MCF 10A (cell line): ENCODE results near the gene NPM3. TPM values are rescaled to one million over a fixed set of nuclear protein-coding genes. Genes with fewer than 3 reads are reported as not detected.
"Not testable (repeated sequence)": the region's sequence is repeated elsewhere in the genome, so short reads cannot be mapped to it uniquely, and the experiment has no call there.

Source experiments
- BruUV-seq: library from RNA; stranded (reverse); fragments of 400-500 nt; replicated peaks from 2 replicates; lab custom pipeline; 2021; lab: Mats Ljungman, UMichigan
- CTCF ChIA-PET: fragments of 300-600 bp; sonication (Branson Sonifier 250); formaldehyde crosslinking; extraction: SDS; loops from one replicate; lab custom pipeline; 2021; ENCODE audit warnings: antibody characterized with exemption, inconsistent platforms; lab: Yijun Ruan, JAX
- POLR2A ChIA-PET: fragments of 300-600, 350-650 bp; sonication (Branson Sonifier 250); formaldehyde crosslinking; extraction: SDS; loops from one replicate; lab custom pipeline; 2020; ENCODE audit warnings: antibody characterized with exemption, inconsistent platforms; lab: Yijun Ruan, JAX
- DNase-seq: peaks from one replicate; pipeline ENCODE4 v3.0.0-alpha.2; 2018; ENCODE audit not compliant: unreplicated experiment
- H3K27ac Mint-ChIP-seq: one replicate; pipeline ENCODE4 v1.8.0; 2022; ENCODE audit warnings: mild to moderate bottlenecking, low read depth, mixed read lengths; ENCODE audit not compliant: unreplicated experiment
- H3K27me3 Mint-ChIP-seq: one replicate; pipeline ENCODE4 v1.8.0; 2022; ENCODE audit warnings: mixed read lengths; ENCODE audit not compliant: insufficient read depth, unreplicated experiment
- H3K36me3 Mint-ChIP-seq: one replicate; pipeline ENCODE4 v1.8.0; 2022; ENCODE audit warnings: mild to moderate bottlenecking, moderate library complexity, mixed read lengths; ENCODE audit not compliant: insufficient read depth, unreplicated experiment
- H3K4me1 Mint-ChIP-seq: one replicate; pipeline ENCODE4 v1.8.0; 2022; ENCODE audit warnings: mixed read lengths; ENCODE audit not compliant: insufficient read depth, unreplicated experiment
- H3K4me3 Mint-ChIP-seq: one replicate; pipeline ENCODE4 v1.8.0; 2022; ENCODE audit warnings: mild to moderate bottlenecking, moderate library complexity, mixed read lengths; ENCODE audit not compliant: unreplicated experiment
- H3K9me3 Mint-ChIP-seq: one replicate; pipeline ENCODE4 v1.8.0; 2022; ENCODE audit warnings: mixed read lengths; ENCODE audit not compliant: unreplicated experiment
- intact Hi-C: fragments of 100-400 bp; cut with micrococcal nuclease; formaldehyde crosslinking; loops from 2 replicates; pipeline ENCODE4 v1.14.1; 2022
- total RNA-seq: library from RNA; stranded (reverse); gene quantifications from 2 replicates; pipeline ENCODE4 v1.2.3, GENCODE V29; 2022
- TF ChIP-seq, protein P1 (sequence below): fragments of 200-600 bp; IDR thresholded peaks from one replicate; pipeline ENCODE4 v1.8.0; 2022; ENCODE audit warnings: antibody characterized with exemption, mild to moderate bottlenecking; ENCODE audit not compliant: unreplicated experiment

The NPM3 gene
- total RNA-seq, 1 experiment from 2014 or later: 163 TPM

DNA sequence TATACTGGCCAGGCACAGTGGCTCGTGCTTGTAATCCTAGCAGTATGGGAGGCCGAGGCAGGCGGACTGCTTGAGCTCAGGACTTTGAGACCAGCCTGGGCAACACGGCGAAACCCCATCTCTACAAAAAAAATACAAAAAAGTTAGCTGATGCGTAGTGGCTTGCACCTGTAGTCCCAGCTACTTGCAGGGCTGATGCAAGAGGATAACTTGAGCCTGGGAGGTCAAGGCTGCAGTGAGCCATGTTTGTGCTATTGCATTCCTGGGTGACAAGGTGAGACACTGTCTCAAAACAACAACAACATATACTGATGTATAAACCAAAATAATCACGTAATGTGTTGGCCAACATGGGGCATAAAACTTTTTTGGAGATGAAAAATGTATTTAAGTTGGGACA lies 6.4 kb upstream of the NPM3 start:
- TF ChIP-seq, protein P1, sequence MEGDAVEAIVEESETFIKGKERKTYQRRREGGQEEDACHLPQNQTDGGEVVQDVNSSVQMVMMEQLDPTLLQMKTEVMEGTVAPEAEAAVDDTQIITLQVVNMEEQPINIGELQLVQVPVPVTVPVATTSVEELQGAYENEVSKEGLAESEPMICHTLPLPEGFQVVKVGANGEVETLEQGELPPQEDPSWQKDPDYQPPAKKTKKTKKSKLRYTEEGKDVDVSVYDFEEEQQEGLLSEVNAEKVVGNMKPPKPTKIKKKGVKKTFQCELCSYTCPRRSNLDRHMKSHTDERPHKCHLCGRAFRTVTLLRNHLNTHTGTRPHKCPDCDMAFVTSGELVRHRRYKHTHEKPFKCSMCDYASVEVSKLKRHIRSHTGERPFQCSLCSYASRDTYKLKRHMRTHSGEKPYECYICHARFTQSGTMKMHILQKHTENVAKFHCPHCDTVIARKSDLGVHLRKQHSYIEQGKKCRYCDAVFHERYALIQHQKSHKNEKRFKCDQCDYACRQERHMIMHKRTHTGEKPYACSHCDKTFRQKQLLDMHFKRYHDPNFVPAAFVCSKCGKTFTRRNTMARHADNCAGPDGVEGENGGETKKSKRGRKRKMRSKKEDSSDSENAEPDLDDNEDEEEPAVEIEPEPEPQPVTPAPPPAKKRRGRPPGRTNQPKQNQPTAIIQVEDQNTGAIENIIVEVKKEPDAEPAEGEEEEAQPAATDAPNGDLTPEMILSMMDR: no peak
- Mint-ChIP-seq H3K9me3 (no peaks in the 10 kb centered on the region), H3K4me1 (peaks cover 3% of the 10 kb centered on the region), H3K36me3 (peaks cover 100% of the 10 kb centered on the region), H3K4me3 (no peak overlapping the region), H3K27me3 (no peaks in the 10 kb centered on the region), H3K27ac (no peak overlapping the region)
- POLR2A ChIA-PET: no interaction called here
- intact Hi-C loops: no loop called here
- CTCF ChIA-PET: interaction anchor here (1.2 kb wide), 1 partner anchor 9 kb away, joined by 6 read pairs; no protein-coding TSS in a partner anchor
- BruUV-seq: no TSS peak
- DNase-seq: no peak

DNA sequence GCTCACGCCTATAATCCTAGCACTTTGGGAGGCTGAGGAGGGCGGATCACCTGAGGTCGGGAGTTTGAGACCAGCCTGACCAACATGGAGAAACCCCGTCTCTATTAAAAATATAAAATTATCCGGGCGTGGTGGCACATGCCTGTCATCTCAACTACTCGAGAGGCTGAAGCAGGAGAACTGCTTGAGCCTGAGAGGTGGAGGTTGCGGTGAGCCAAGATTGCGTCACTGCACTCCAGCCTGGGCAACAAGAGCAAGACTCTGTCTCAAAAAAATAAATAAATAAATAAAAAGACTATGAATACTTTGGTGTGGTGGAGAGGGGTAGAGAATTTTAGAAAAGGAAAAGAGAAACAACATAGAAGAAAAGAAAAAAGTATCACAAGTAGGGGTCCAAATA lies 6.0 kb upstream of the NPM3 start:
- H3K36me3 Mint-ChIP-seq: peaks cover 100% of the 10 kb centered on the region
- BruUV-seq, H3K27me3 Mint-ChIP-seq, H3K9me3 Mint-ChIP-seq, H3K4me1 Mint-ChIP-seq, POLR2A ChIA-PET, CTCF ChIA-PET, DNase-seq, H3K27ac Mint-ChIP-seq, intact Hi-C loops, H3K4me3 Mint-ChIP-seq: not testable (repeated sequence)

DNA sequence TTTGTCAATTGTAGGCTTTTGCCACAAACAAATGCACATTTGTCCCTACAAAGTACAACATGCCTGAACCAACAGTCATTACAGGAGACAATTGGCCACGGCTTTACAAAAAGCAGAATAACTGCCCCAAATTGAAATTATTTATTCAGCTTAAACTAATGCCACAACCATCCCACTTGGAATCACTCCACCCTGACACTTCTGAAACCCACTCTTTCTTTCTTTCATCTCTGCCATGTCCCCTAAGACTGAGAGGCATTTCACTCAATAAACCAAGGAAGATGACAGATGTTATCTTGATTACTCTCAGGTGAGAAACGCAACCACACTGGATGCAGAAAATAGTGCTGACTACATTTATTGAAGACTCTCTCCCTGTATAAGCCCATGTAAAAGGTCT lies 2.6 kb upstream of the NPM3 start:
- Mint-ChIP-seq H3K4me3 (no peak overlapping the region), H3K27ac (no peak overlapping the region), H3K36me3 (peaks cover 82% of the 10 kb centered on the region), H3K27me3 (no peaks in the 10 kb centered on the region), H3K4me1 (peaks cover 25% of the 10 kb centered on the region), H3K9me3 (no peaks in the 10 kb centered on the region)
- intact Hi-C loops: no loop called here
- ChIA-PET POLR2A (interaction anchor here (6.2 kb wide), 1 partner anchor 11 kb away, joined by 58 read pairs; no protein-coding TSS in a partner anchor), CTCF (interaction anchor here (1.0 kb wide), 1 partner anchor 20 kb away, joined by 3 read pairs; no protein-coding TSS in a partner anchor)
- TSS peak; percentile 24 for BruUV-seq
- DNase-seq: no peak
- TF ChIP-seq, protein P1: no peak

DNA sequence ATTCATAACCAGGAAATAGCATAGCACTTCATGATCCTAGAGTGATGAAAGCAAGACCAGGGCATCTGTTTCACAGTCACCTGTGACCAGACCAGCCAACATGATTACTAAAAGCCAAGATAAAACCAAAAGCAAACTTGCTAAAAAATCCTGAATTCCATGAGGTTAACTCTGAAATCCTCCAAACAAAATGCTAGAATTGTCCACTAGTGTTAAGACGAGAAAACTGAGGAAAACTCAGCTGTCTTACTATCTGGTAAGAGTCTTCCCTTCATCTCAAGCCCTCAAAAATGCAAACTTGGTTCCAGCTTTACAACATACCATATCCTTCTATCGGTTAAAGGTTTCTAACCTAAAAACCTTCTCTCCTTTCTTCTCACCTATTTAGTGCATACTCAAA lies 1.3 kb upstream of the NPM3 start:
- H3K27me3 Mint-ChIP-seq: no peaks in the 10 kb centered on the region
- no peak overlapping the region for H3K4me3 Mint-ChIP-seq
- H3K4me1 Mint-ChIP-seq: peaks cover 25% of the 10 kb centered on the region
- no peak overlapping the region for H3K27ac Mint-ChIP-seq
- DNase-seq: no peak
- TF ChIP-seq, protein P1: no peak
- H3K36me3 Mint-ChIP-seq: peaks cover 69% of the 10 kb centered on the region
- intact Hi-C loops: loop anchor here (5.0 kb wide), 1 partner anchor 622 kb away; no protein-coding TSS in a partner anchor
- H3K9me3 Mint-ChIP-seq: no peaks in the 10 kb centered on the region
- no TSS peak for BruUV-seq
- POLR2A ChIA-PET: interaction anchor here (0.7 to 6.2 kb wide), 6 partner anchors 12 to 1420 kb away, joined by 3 to 58 read pairs (median 4); partner anchors contain the start of gene OGA
- CTCF ChIA-PET: interaction anchor here (0.6 to 5.5 kb wide), 6 partner anchors 9 to 637 kb away, joined by 3 to 31 read pairs (median 4); no protein-coding TSS in a partner anchor
